ENCODE data around the gene OSBPL2.

The OSBPL2 gene

DNA sequence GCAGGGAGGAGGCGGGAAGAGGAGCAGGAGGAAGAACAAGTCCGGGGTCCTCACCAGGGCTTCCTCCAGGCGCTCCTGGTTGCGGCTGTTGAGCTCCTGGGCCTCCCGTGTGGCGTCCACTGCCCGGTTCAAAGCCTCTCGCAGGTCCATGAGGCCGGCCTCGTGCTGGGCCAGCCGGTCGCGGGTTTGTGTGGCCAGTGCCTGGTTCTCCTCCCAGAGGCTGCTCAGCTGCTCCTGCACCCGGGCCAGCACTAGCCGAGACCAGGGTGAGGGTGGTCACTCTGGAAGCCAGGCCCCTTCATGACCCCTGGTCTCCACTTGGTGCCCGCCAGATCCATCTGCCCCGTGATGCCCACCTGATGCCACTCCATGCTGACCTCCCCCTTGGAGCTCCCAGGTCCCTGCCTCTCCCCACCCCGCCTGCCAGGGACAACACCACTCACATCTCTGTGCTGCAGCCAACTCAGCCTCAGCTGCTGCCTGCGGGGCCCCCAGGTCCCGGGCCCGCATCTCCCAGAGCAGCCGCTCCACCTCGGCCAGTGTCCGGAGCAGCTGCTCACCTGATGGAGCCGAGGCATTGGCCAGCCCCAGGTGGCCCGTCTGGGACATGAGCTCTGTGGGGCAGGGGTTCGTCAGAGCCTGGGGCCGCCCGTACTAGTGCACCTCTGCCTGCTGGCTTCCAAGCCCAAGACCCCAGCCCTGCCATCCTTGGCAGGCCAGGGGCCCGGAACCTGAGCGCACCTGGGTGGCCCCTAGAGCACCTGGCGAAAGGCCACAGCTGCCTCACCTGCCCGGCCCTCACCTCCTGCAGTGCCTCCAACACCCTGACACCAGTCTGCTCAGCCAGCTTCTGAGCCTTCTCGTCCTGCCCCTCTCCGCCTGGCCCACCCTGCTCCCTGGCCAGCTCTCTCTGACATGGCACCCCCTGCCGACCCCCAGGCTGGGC, 80.4 kb downstream of the OSBPL2 start:
- Histone ChIP-seq H3K36me3 (ENCODE audit: control insufficient read depth, insufficient read depth, low read length) (peaks cover 23% of the 10 kb centered on the region), H3K27ac (ENCODE audit: insufficient read depth, low read depth, low read length, poor library complexity, severe bottlenecking) (no peak overlapping the region), H3K4me3 (ENCODE audit: insufficient read depth, low read depth, low read length) (no peak overlapping the region), H3K27me3 (ENCODE audit: control insufficient read depth, insufficient read depth, low read length, poor library complexity, severe bottlenecking) (no peaks in the 10 kb centered on the region), H3K9me3 (ENCODE audit: control insufficient read depth, low read length) (no peaks in the 10 kb centered on the region), H3K4me1 (ENCODE audit: control insufficient read depth, insufficient read depth, low read length) (no peaks in the 10 kb centered on the region)
- whole genome bisulfite sequencing, 2 experiments, result 94% methylated on average over 36 of the region's 36 CpGs

GRCh38 chr20:62319346-62319909, 81.1 kb downstream of the OSBPL2 start:
- WGBS, 2 experiments, result 93 to 95% methylated on average over 27 to 29 of the region's 29 CpGs
- peaks cover 28% of the 10 kb centered on the region for H3K36me3 ChIP-seq (ENCODE audit: control insufficient read depth, insufficient read depth, low read length)
- no peaks in the 10 kb centered on the region for H3K4me1 ChIP-seq (ENCODE audit: control insufficient read depth, insufficient read depth, low read length)
- H3K4me3 ChIP-seq (ENCODE audit: insufficient read depth, low read depth, low read length), result no peak overlapping the region
- no peak overlapping the region for H3K27ac ChIP-seq (ENCODE audit: insufficient read depth, low read depth, low read length, poor library complexity, severe bottlenecking)
- H3K27me3 ChIP-seq (ENCODE audit: control insufficient read depth, insufficient read depth, low read length, poor library complexity, severe bottlenecking), result no peaks in the 10 kb centered on the region
- no peaks in the 10 kb centered on the region for H3K9me3 ChIP-seq (ENCODE audit: control insufficient read depth, low read length)

DNA sequence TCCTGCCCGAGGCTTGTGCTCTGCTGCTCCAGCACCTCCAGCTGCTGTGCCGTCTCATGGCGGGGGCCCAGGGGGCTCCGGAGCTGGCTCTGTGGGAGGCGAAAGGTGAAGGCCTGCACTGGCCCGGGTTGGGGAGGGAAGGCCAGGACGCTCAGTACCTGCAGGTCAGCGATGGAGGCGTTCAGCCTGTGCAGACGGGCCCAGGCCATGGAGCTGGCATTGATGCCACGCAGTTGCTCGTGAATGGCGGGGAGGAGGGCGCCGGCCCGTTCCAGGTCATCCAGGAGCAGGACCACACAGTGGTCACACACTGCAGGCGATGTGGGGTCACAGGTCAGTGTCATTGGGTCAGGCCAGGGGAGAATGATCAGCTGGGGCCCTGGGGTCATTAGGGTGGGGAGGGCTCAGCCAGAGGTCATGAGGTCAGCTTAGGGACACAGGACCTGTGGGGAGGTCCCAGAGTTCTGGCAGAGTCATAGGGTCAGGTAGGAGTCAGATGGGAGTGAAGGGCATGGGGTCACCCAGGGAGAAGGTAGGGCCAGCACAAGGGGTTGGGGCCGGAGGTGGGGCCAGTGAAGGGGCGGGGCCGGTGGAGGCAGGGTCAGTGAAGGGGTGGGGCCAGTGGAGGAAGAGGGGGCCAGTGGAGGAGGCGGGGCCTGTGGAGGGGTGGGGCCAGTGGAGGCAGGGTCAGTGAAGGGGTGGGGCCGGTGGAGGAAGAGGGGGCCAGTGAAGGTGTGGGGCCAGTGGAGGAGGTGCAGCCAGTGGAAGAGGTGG, 82.4 kb downstream of the OSBPL2 start:
- Histone ChIP-seq H3K4me3 (ENCODE audit: insufficient read depth, low read depth, low read length) (no peak overlapping the region), H3K4me1 (ENCODE audit: control insufficient read depth, insufficient read depth, low read length) (no peaks in the 10 kb centered on the region), H3K27me3 (ENCODE audit: control insufficient read depth, insufficient read depth, low read length, poor library complexity, severe bottlenecking) (no peaks in the 10 kb centered on the region), H3K27ac (ENCODE audit: insufficient read depth, low read depth, low read length, poor library complexity, severe bottlenecking) (no peak overlapping the region), H3K36me3 (ENCODE audit: control insufficient read depth, insufficient read depth, low read length) (peaks cover 32% of the 10 kb centered on the region), H3K9me3 (ENCODE audit: control insufficient read depth, low read length) (no peaks in the 10 kb centered on the region)
- WGBS, 2 experiments, result 96% methylated on average over 22 of the region's 22 CpGs

DNA sequence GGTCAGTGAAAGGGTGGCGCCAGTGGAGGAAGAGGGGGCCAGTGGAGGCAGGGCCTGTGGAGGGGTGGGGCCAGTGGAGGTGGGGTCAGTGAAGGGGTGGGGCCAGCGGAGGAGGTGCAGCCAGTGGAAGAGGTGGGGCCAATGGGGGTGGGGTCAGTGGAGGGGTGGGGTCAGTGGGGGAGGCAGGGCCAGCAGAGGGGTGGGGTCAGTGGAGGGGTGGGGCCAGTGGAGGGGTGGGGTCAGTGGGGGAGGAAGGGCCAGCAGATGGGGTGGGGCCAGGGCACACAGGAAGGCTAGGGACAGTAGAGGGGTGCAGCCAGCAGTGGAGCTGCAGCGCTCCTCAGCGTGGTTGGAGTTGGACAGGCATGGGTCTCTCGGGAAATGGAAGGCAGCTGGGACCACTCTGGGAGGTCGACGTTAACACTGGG, 83.2 kb downstream of the OSBPL2 start:
- Histone ChIP-seq H3K36me3 (ENCODE audit: control insufficient read depth, insufficient read depth, low read length) (peaks cover 40% of the 10 kb centered on the region), H3K4me1 (ENCODE audit: control insufficient read depth, insufficient read depth, low read length) (no peaks in the 10 kb centered on the region), H3K4me3 (ENCODE audit: insufficient read depth, low read depth, low read length) (no peak overlapping the region), H3K27me3 (ENCODE audit: control insufficient read depth, insufficient read depth, low read length, poor library complexity, severe bottlenecking) (no peaks in the 10 kb centered on the region), H3K27ac (ENCODE audit: insufficient read depth, low read depth, low read length, poor library complexity, severe bottlenecking) (no peak overlapping the region), H3K9me3 (ENCODE audit: control insufficient read depth, low read length) (no peaks in the 10 kb centered on the region)
- WGBS, 2 experiments, result 95 to 97% methylated on average over 7 of the region's 7 CpGs

DNA sequence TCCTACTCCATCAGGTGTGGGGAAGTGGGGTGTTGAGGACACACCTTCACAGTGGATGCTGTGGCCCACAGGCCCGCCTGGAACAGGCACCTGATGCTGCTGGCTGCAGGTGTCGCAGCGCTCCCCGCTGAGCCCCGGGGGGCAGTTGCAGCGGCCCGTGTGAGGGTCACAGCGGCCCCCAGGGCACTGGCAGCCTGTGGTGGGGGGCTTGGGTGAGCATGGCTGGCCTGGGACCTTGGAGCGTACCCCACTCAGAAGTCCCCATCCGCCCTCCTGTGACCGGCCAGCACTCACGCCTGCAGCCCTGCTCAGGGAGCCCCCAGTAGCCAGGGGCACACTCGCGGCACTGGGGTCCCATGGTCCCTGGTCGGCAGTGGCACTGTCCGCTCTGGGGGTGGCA, 83.7 kb downstream of the OSBPL2 start:
- WGBS, 2 experiments, result 96 to 97% methylated on average over 16 of the region's 16 CpGs
- Histone ChIP-seq H3K27ac (ENCODE audit: insufficient read depth, low read depth, low read length, poor library complexity, severe bottlenecking) (no peak overlapping the region), H3K4me3 (ENCODE audit: insufficient read depth, low read depth, low read length) (no peak overlapping the region), H3K9me3 (ENCODE audit: control insufficient read depth, low read length) (no peaks in the 10 kb centered on the region), H3K4me1 (ENCODE audit: control insufficient read depth, insufficient read depth, low read length) (no peaks in the 10 kb centered on the region), H3K36me3 (ENCODE audit: control insufficient read depth, insufficient read depth, low read length) (peaks cover 44% of the 10 kb centered on the region), H3K27me3 (ENCODE audit: control insufficient read depth, insufficient read depth, low read length, poor library complexity, severe bottlenecking) (no peaks in the 10 kb centered on the region)

- Histone ChIP-seq H3K4me3 (ENCODE audit: insufficient read depth, low read depth, low read length) (no peak overlapping the region), H3K4me1 (ENCODE audit: control insufficient read depth, insufficient read depth, low read length) (no peaks in the 10 kb centered on the region), H3K36me3 (ENCODE audit: control insufficient read depth, insufficient read depth, low read length) (peaks cover 46% of the 10 kb centered on the region), H3K9me3 (ENCODE audit: control insufficient read depth, low read length) (no peaks in the 10 kb centered on the region), H3K27me3 (ENCODE audit: control insufficient read depth, insufficient read depth, low read length, poor library complexity, severe bottlenecking) (no peaks in the 10 kb centered on the region), H3K27ac (ENCODE audit: insufficient read depth, low read depth, low read length, poor library complexity, severe bottlenecking) (no peak overlapping the region)
- WGBS, 2 experiments, result 95 to 97% methylated on average over 14 to 16 of the region's 16 CpGs
Observed at GRCh38 chr20:62322492-62323041, 84.2 kb downstream of the OSBPL2 start.

GRCh38 chr20:62323146-62323979, 85.0 kb downstream of the OSBPL2 start:
- no peaks in the 10 kb centered on the region for H3K4me1 ChIP-seq (ENCODE audit: control insufficient read depth, insufficient read depth, low read length)
- H3K9me3 ChIP-seq (ENCODE audit: control insufficient read depth, low read length), result no peaks in the 10 kb centered on the region
- WGBS, 2 experiments, result 92% methylated on average over 52 of the region's 52 CpGs
- no peak overlapping the region for H3K27ac ChIP-seq (ENCODE audit: insufficient read depth, low read depth, low read length, poor library complexity, severe bottlenecking)
- no peak overlapping the region for H3K4me3 ChIP-seq (ENCODE audit: insufficient read depth, low read depth, low read length)
- H3K36me3 ChIP-seq (ENCODE audit: control insufficient read depth, insufficient read depth, low read length), result peaks cover 45% of the 10 kb centered on the region
- no peaks in the 10 kb centered on the region for H3K27me3 ChIP-seq (ENCODE audit: control insufficient read depth, insufficient read depth, low read length, poor library complexity, severe bottlenecking)

DNA sequence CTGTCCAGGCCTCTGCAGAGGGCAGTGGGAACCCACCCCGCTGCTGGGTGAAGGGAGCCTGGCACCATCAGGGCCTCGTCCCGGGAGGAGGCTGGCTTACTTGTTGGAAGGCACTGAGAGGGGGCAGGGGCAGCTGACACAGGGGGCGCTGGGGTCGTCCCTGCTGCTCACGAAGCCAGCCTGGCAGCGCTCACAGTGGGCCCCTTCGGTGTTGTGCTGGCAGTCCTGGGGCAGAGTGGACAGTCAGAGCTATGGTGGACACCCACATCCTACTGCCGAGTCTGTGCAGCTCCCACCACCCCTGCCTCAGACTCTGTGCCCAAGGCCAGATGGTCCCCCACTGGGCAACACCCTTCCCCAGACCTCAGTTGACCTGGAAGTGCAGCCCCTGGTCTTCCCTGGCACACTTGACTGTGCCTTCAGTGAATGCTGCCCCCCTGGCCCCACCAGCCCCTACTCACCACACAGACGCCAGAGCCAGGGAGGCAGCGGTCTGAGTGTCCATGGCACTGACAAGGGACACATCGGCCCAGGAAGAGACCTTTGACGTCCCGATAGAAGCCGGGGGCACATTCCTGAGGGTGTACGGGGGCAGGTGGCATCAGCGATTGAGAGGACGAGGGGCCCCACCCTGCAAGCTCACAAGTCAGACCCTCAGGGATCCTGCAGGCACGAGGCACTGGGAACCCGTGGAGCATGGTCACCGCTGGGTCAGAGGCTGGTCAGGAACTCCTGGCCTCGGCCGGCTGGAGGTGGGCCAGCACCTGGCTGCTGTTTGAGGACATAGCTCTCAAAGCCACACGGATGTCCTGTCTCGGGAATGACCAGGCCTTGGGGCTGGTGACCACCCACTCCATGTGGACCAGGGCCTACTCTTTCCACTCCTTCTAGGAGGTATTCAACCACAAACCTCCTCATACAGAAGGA, 85.9 kb downstream of the OSBPL2 start:
- no peak overlapping the region for H3K27ac ChIP-seq (ENCODE audit: insufficient read depth, low read depth, low read length, poor library complexity, severe bottlenecking)
- 91 to 92% methylated on average over 25 of the region's 25 CpGs for WGBS, 2 experiments
- H3K27me3 ChIP-seq (ENCODE audit: control insufficient read depth, insufficient read depth, low read length, poor library complexity, severe bottlenecking), result no peaks in the 10 kb centered on the region
- H3K9me3 ChIP-seq (ENCODE audit: control insufficient read depth, low read length), result no peaks in the 10 kb centered on the region
- no peak overlapping the region for H3K4me3 ChIP-seq (ENCODE audit: insufficient read depth, low read depth, low read length)
- peaks cover 49% of the 10 kb centered on the region for H3K36me3 ChIP-seq (ENCODE audit: control insufficient read depth, insufficient read depth, low read length)
- no peaks in the 10 kb centered on the region for H3K4me1 ChIP-seq (ENCODE audit: control insufficient read depth, insufficient read depth, low read length)

Data from ectodermal cell (in vitro differentiated cells).